Tongue (tissue), 1 donor: Measurements from ENCODE around the gene CD164. TPM values are rescaled to one million over a fixed set of nuclear protein-coding genes. Genes with fewer than 3 reads are reported as not detected.

Experiments used
- total RNA-seq: library from RNA; depleted of rRNA; stranded (reverse); fragments of >200 nt; gene quantifications from one replicate; pipeline ENCODE4 v1.2.3, GENCODE V29; 2014

CD164 gene
- total RNA-seq, 1 donor from 2014 or later = 203 TPM

Other genes starting within 250 kb of the CD164 start
- gene PPIL6, start 58.2 kb upstream of the CD164 start, total RNA-seq = 10.9 TPM
- gene SMPD2, start 58.3 kb upstream of the CD164 start, total RNA-seq = 6.2 TPM
- 35.8 TPM for gene MICAL1, start 73.3 kb upstream of the CD164 start, total RNA-seq
- 11.2 TPM for gene ZBTB24, start 100.8 kb upstream of the CD164 start, total RNA-seq